CD4-positive, alpha-beta T cell treated with Interleukin-21 for 1 hour (primary cell): ENCODE measurements around the gene TMEM119.

ENCODE experiments used
- DNase-seq: peaks from one replicate; pipeline ENCODE4 v3.0.0-alpha.2; 2020

Gene TMEM119

DNA sequence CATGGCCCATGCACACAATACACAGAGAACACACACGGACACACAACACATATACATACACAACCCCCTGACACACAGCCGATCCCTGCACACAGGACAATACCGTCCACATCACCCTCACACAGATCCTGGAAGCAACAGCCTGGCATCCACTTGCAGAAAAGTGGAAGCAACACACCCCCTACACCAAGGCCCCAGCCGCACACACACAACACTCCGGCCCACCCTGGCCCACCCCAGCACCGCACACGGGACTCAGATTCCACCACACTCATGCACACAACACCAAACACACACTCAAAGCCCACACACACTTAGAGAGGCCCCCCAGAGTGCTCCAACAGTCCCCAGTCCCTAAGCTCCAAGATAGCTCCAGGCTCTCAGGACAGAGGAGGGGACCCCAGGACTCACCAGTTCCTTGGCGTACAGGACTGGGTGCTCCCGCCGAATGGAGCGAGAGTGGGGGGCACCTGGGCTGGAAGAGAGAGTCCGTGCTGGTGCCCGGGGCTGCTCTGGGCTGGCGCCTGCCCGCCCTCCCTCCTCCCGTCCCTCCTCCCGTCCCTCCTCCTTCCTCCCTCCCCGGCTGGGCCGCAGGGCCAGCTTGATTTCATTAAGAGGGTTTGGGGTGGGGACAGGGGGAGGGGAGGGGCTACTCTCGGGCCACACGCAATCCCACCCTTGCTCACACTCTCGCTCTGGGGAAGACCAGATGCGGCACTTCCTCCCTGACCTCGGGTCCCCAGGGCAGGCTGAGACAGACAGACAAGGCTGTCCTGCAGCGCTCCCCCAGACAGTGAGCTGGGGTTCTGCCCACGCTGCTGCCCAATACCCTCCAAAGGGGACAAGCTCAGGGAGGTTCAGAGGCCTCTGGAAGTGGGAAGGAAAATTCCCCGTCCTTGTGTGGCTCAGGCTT, at the start of gene TMEM119:
Gene TMEM119 (minus strand): TSS at position 526 of the 913 bp plus-strand sequence. CDS start 5,701 bp downstream, outside the sequence.
- no peak for DNase-seq

DNA sequence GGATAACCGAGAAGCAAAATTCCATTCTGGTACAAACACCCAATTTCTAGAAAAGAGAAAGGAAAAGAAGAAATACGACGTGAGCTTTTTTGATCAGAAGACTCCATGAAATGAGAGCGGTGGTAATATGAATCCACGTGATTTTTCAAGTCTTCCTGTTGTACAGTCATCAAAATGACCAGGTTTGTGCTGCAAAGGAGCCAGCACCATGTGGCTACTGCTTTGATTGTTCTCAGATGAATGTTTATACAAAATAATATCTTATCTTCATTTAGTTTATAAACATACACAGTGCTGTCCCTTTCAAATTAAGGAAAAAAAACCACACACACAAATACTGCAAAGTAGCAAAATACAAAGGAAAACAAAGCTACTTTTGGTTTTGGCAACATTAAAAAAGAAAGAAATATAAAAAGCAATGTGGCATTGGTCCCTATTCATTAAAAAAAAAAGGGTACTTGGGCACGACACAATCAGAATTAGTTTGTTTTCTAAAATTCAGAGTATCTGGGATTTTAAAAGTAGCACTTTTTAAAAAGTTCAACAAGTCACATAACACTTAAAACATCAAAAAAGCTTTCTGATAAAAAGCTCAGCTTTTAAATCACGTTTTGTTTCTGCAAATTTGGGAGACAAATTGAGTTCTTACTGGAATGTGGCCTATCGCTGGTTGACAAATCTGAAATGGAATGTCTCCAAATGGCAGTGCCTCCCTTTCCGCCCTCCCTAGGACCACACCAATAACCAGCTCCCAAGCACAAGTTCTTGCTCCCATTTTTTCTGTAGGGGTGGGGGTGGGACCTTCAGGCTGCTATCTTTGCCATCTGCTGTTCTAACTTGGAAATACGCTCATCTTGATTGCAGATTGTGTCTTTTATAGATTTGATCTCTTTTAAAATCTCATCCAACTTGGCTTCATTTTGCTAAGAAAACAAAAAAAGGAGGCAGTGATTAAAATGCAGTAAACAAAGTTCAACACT, 49.0 kb upstream of the TMEM119 start:
- peak; percentile 13 for DNase-seq

DNA sequence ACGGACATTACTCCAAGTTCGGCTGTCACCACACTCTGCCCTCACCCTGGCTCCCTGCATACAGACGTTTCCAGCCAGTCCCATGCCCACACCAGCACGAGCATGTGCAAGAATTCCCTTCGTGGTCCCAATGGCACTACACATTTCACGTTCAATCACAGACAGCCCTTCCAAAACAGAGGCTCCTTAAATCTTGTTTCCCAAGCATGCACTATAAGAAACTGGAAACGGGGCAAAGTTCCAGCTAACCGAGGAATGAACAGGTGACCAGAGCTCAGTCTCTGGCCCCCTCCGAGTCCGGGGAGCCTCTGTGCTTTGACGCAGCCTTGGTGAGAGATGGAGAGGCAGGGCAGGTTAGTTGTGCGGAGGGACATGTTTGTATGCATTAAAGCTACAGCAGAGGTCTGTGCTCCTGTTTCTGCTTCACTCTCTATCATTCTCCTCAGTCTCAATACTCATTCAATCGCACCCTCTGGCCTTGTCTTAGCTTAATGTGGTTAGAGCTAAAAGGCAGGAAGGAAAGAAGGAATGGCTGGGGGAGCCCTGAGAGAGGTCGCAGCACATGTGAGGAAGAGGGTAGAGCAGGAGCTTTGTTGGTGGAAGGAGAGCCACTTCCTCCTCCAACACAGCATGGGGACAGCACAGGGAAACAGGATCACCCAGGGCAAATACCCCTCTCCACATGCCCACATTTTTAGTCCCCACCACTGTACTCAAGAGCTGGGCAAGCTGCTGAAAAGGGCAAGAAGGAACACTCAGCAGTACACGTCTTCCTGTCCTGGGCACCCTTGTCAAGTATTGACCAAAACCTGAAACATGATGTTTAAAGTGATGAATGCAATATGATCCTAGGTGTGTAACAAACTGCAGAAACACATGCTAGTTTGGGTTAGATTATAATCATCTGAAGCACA, 48.1 kb upstream of the TMEM119 start:
- no peak for DNase-seq

GRCh38 chr12:108644811-108645120, 46.9 kb upstream of the TMEM119 start:
- DNase-seq: no peak

DNA sequence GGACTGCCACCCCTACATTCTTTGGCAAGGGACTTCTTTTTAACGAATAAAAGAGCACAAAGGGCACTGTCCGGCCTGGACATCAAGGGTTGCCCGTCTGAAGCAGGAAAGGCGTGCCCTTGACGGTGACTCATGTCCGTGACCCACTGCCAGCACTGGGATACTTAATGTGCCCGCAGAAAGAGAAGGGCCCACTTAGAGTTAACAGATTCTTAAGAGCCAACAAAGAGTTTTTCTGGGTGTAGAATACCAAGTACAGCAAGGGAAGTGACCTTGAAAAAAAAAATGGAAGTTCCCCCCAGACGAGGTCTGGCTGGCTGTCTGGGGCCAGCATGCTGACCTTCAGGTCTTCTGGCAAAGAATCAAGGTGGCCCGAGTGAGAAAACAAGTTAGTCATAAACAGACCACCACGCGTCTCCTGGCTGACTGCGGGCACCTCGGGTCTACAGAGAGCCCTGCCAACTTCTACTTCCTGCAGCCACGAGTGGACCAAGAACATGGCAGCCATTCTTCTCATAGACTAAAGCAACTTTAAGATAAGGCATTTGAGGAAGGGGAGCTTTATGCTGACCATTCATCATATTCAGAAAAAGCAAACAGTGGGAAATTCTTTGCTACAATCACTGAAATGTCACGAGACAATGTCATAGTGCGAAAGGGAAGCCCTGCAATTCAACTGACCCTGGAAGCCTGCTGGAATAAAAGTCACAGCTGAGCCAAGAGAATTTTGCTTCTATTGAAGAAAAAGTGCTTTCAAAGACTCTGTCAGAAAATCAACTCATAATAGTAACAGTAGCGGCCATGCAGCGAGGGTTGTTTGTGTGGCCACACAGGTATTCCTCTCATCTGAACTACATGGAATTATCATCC, 46.3 kb upstream of the TMEM119 start:
- DNase-seq: no peak

- DNase-seq: no peak
Measured at GRCh38 chr12:108642899-108643654, 45.2 kb upstream of the TMEM119 start.

- no peak for DNase-seq
Measured at GRCh38 chr12:108642269-108642870, 44.5 kb upstream of the TMEM119 start.

DNA sequence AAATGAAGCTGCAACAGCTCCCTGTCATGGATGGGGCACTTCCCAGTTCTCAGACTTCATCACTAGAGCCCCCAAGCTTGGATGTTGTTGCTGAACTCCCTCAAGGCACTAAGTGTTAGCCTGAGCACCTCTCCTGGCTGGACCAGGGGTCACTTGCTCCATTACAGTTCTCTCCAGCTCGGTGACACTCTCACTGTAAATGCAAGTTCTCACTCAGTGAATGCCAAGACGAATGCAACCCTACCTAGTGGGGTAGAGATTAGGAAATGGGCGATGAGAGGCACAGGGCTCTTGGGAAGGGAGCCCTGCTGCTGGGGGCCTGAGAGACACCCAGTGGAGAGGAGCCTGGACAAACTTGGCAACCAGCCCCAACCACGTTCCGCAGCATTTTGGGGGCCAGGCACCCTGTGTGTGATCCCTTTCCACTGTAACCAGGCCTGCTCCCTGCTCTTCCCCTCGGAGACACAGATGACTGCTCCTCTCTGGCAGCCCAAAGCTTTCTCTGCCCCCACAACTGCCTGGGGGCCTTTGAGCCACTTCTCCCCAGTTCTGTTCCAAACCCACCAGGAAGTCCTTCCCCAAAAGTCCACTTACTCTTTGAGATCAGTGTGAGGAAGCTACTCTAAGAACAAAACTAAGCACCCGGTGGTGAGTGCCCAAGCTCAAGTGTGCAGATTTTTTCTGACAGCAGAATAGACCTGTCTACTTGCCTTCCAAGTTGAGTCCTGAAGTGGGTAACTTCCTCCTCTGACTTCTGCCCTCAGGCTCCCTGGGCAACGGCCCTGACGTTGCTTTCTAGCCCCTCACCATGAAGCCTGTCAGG, 43.8 kb upstream of the TMEM119 start:
- no peak for DNase-seq

DNA sequence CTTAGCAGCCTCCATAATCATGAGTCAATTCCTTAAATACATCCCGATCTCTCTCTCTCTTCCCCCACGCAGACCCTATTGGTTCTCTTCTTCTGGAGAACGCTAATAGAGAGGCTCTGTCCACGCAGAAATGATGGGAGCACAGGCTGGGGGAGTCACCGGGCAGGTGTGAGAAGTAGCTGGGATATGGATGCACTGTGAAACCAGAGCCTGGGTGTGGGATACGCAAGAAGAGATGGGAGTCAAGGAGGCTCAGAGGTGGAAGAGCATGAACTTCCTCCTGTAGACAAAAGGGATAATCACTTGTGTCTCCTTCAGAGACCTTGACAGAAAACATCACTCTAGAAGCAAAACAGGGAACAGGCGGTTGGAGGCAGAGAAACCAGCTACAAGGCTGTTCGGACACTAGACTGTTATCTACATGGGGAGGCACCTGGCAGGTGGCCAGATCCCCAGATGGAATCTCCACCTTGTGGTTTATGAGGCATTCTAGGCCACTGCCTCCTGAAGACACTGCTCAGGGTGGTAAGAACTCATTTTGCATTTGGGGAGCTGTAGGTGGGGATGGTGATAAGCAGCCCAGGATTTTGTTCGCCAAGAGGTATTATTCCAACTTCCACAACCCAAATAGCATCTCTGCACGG, 43.0 kb upstream of the TMEM119 start:
- DNase-seq: no peak

DNA sequence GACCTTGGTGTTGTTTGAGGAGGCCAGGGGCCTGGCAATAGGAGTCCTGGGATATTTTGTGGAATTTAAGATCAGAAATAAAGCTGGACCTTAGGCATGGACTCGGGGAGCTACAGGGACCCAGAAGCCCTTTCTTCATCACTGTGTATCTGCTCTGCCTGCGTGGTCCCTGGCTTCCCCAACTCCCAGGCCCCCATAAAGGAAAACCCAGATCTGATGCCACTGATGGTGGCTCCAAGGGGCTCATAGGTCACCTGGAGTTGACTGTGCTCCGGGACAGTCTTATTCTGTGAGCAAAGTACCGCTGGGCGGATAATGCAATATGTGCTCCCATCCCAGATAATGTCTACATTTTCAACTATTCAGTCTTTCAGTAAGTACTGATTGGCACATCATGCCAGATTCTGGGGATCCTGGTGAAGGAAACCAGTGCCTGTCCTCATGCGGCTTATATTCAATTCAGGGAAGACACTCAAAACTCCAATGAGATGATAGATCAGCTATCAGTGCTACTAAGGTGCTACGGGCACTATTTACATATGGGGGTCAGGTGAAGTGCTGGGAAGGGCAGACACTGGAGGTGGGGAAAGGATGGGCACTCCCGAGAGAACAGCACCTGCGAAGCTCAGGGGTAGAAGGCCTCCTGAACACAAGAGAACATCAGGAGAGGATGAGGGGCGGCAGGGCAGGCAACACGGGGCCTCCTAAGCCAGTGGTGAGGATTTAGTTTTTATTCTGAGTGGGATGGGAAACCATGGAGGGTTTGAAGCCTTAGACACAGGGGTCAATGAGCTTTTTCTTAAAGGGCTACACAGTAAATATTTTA, 41.3 kb upstream of the TMEM119 start:
- DNase-seq: no peak

- no peak for DNase-seq
Measured at GRCh38 chr12:108638141-108638827, 40.4 kb upstream of the TMEM119 start.

GRCh38 chr12:108637222-108637971, 39.5 kb upstream of the TMEM119 start:
- DNase-seq: no peak

DNA sequence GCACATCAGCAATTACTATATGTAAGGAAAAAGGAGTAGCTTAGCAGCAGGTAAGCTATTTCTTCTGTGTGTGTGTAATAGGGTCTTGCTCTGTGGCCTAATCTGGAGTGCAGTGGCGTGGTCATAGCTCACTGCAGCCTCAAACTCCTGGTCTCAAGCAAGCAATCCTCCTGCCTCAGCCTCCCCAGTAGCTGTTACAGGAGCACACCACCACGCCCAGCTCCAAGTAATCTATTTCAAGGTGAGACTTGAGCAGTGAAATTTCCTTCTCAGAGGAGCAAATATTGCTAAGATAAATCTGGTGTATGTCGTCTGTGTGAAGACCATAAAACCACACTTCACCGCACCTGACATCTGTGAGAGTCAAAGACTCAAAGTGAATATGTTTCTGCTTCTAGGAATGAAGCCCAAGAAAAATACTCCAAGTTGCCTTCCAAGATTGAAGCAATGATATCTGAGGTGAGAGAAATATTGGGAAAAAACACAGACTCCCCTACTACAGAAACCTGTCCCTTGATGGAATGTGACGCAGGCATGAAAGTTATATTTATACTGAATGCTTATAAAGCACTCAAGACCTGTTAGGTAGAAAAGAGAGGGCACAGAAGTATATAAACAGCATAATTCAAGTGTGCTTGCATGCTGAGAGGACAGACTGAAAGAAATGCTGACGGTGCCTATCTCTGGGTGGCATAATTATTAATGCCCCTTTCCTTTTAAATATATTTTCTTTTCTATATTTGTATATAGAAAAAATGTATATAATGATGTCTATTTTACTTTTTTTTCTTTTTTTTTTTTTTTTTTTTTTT, 38.3 kb upstream of the TMEM119 start:
- no peak for DNase-seq

DNA sequence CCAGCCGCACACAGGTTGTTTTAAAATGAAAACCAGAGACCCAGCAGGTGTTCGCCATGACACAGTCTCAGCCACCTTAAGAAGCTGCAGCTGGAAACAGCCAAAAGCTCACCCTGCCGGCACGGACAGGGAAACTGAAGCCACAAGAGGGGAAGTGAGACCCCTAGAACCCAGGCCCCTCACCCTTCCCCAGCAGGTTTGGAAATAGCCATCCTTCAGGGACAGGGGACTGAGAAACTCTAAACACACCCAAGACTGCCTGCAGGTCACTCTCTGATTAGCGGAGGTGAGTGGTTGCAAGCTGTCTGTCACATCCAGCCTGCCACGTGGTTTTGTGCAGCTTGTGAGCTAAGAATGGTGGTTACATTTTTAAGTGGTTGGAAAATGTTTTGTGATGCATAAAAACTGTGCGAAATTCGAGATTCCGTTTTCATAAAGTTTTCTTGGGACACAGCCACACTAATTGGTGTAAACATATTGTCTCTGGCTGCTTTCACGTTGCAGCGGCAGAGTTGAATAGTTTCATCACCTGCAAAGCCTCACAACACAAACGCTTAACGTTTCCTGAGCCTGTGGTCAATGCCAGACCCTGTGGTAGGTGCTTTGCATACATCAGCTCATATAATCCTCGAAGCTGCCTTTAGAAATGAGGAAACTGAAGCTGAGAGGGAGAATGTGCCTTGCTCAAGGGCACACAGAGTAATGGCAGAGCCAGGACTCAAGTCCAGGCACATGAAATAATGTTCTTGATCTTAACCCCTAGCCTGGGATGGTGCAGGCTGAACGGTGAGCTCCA, 37.5 kb upstream of the TMEM119 start:
- peak; percentile 57 for DNase-seq

- peak; percentile 68 for DNase-seq
Measured at GRCh38 chr12:108634341-108634751, 36.5 kb upstream of the TMEM119 start.
